D721Med (cell line): Measurements from ENCODE around the gene KIAA0513.

ENCODE experiments used
- DNase-seq: peaks from one replicate; pipeline ENCODE4 v3.0.0; 2011; ENCODE audit warnings: low spot score; ENCODE audit not compliant: insufficient read length
- FAIRE-seq: peaks from 2 replicates; lab custom pipeline; 2011; peaks lifted over from hg19 to GRCh38; lab: Jason Lieb, UNC
- TF ChIP-seq, protein P1 (sequence below): IDR thresholded peaks from 2 replicates; pipeline ENCODE4 v1.5.1; 2012; ENCODE audit warnings: mild to moderate bottlenecking, control low read depth; ENCODE audit not compliant: insufficient read depth; ENCODE audit errors: missing control alignments

KIAA0513 gene

DNA sequence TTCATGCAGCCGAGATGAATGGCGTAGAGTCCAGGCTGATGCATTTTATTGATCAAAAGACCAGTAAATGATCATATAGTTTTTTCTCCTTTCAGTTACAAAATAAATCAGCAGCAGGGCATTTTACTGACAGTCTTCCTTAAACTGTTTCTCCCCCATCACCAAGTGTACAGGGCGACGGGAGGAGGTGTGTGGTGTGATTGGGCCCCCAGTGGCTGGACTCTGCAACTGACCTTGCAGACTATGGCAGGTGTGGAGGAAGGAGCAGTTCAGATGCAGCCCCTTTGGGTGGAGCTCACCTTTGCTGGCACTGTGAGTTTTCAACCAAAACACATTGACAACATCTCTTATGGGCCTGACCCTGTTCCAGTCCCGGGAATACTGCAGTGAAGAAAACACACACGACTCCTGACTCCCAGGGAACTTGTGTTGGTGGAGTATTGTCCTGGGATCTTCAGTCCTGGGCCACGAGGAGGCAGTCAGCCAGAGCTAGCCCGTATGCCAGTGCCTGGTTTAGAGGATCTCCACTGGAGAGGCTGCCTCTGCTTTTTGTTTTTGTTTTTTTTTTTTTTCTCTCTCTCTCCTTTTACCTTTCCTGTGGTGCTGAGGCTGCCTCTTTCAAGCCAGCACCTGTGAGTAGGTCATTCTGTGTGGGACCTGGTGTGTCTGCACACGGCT is 29.8 kb downstream of the KIAA0513 start:
- TF ChIP-seq, protein P1, sequence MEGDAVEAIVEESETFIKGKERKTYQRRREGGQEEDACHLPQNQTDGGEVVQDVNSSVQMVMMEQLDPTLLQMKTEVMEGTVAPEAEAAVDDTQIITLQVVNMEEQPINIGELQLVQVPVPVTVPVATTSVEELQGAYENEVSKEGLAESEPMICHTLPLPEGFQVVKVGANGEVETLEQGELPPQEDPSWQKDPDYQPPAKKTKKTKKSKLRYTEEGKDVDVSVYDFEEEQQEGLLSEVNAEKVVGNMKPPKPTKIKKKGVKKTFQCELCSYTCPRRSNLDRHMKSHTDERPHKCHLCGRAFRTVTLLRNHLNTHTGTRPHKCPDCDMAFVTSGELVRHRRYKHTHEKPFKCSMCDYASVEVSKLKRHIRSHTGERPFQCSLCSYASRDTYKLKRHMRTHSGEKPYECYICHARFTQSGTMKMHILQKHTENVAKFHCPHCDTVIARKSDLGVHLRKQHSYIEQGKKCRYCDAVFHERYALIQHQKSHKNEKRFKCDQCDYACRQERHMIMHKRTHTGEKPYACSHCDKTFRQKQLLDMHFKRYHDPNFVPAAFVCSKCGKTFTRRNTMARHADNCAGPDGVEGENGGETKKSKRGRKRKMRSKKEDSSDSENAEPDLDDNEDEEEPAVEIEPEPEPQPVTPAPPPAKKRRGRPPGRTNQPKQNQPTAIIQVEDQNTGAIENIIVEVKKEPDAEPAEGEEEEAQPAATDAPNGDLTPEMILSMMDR: no peak
- FAIRE-seq (no peak), DNase-seq (no peak)

DNA sequence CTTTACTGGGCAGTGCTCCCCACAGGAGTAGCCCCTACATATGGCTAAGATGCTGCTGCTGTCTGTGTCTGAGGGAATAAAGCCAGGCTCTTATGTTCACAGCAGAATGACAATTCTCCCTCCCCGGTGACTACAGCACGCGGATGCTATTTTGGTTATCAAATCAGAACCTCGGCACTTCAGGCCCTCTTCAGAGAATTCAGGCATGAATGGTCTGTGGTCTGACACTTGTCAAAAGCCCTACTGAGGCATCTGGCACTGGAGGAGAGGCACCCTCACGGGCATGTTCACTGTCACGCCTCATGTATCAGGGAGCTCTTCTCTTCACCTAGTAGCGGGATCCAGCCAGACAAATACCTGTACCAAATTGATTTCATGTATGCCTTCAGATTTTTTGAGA is 30.4 kb downstream of the KIAA0513 start:
- FAIRE-seq: no peak

DNA sequence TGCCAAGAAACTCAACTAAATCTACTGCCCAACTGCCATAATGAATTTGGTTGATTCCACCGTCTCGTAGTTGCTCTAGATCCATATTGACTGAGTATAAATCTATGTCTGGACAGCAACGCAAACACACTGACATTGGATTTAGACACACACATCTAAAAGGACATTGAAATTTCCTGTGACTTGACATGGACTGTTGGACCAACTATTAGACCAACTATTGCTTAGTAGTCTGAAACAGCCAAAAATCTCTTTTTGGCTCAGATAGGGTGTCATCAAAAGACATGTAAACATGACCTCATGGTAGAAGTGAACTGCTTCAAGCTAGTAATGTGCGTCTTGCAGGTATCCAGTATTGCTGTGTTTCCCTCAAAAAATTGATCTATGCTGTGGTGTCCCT is 31.3 kb downstream of the KIAA0513 start:
- no peak for DNase-seq
- TF ChIP-seq, protein P1: no peak
- FAIRE-seq: no peak

More for the DNA sequence above, 30.4 kb downstream of the KIAA0513 start:
- DNase-seq: no peak
- TF ChIP-seq, protein P1: no peak

DNA sequence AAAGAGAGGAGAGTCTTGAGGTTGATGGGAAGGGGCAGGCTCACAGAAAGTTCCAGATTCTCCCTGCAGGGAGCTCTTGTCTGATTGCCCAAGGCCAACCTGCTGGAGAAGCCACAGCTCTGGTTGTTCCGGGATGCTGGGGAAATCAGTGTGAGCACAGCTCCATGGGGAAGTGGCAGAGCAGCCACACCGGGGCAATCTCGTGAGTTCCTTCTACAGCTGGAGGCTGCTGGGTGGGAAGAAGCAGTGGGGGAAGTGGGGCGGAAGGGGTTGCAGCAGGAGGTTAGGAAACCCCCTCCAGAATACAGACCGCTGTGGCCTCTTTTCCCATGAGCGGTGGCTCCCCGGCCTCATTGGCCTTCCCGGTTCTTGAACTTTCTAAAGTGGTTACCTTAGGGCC is 34.0 kb downstream of the KIAA0513 start:
- DNase-seq (no peak), FAIRE-seq (no peak)
- TF ChIP-seq, protein P1: no peak

DNA sequence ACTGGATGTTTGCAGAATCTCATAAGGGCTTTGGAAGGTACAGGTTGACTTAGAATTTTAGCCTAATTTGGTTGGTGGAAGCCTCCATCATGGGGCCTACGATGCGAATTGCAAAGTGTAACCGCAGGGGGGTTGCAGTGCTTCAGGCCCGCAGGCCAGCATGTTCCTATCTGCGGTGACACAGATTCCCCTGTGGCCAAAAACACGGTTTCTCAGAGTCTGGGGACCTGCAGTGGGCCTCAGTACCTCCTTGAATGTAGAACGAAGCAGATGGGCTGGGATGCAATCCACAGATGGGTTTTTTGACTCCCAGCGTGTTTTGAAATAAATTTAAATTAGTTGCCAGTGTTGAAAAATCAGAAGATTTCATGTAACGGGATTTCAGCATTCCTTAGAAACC is 34.7 kb downstream of the KIAA0513 start:
- TF ChIP-seq, protein P1: no peak
- FAIRE-seq (no peak), DNase-seq (no peak)

DNA sequence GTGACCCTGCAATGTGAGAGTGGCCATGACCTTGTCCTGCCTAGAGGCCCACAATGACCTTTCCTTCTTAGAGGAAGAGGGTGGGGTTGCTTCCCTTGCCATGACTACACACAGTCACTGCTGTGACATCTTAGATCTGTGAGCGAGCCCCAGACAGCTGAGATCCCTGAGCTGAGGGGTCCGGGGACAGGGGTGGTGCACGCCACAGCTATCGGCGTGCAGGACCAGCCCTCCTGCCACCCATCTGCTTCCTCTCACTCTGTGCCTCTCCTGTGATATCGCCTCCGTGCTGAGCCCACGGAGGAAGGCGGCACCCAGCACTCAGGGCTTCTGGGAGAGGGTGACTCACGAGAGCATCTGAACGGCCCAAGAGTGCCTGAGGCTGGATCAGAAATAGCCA is 35.2 kb downstream of the KIAA0513 start:
- TF ChIP-seq, protein P1: no peak
- DNase-seq: no peak
- FAIRE-seq: no peak

DNA sequence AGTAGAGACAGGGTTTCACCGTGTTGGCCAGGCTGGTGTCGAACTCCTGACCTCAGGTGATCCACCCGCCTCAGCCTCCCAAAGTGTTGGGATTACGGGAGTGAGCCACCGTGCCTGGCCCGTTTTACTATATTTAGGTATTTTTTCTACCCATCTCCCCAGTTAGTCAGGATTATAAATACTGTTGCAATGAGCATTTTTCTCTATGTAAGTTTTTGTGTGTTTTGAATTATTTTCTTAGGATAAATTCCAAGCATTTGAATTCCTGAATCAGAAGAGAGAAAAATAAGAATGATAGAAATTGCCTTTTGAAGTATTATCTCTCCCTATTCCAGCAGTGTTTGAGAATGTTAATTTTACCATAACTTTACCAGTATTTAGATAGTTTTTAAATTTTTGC is 36.6 kb downstream of the KIAA0513 start:
- no peak for FAIRE-seq
- DNase-seq: no peak
- TF ChIP-seq, protein P1: no peak
